ENCODE data around the gene SYCP3. TPM values are rescaled to one million over a fixed set of nuclear protein-coding genes. Genes with fewer than 3 reads are reported as not detected.

SYCP3 gene
- polyA plus RNA-seq, 1 donor (not counting 4 experiments of a cell fraction or from before 2014, with no cell fraction given), result 0.16 TPM

GRCh38 chr12:101703487-101703886 lies 35.8 kb downstream of the SYCP3 start:
- FAIRE-seq, result no peak
- Histone ChIP-seq H3K9me3 (ENCODE audit: control insufficient read depth, low read depth, low read length) (no peaks in the 10 kb centered on the region), H3K79me2 (ENCODE audit: control insufficient read depth, insufficient read depth, low read length) (peaks cover 8% of the 10 kb centered on the region), H3K36me3 (ENCODE audit: control insufficient read depth in 2 of 2, extremely low read depth in 1 of 2, insufficient read depth in 2 of 2, low read length in 2 of 2) (no peaks in the 10 kb centered on the region), H3K4me3 (ENCODE audit: control insufficient read depth in 2 of 3, extremely low read depth in 1 of 3, insufficient read depth in 2 of 3, low read depth in 1 of 3, low read length in 3 of 3) (no peak overlapping the region), H4K20me1 (ENCODE audit: control insufficient read depth, extremely low read depth, insufficient read depth, low read length) (no peaks in the 10 kb centered on the region), H3K4me1 (ENCODE audit: control insufficient read depth, extremely low read depth, insufficient read depth, low read length) (peaks cover 4% of the 10 kb centered on the region), H3K4me2 (ENCODE audit: control insufficient read depth, extremely low read depth, insufficient read depth, low read depth, low read length) (no peak overlapping the region), H3K27me3 (ENCODE audit: control insufficient read depth, extremely low read depth, insufficient read depth, low read length) (no peaks in the 10 kb centered on the region), H3K9me1 (ENCODE audit: control insufficient read depth, extremely low read depth, insufficient read depth, low read length) (no peaks in the 10 kb centered on the region), H3K9ac (ENCODE audit: control insufficient read depth, extremely low read depth, insufficient read depth, low read length) (no peak overlapping the region), H2AFZ (ENCODE audit: control insufficient read depth, low read length) (no peak overlapping the region), H3K27ac (ENCODE audit: control insufficient read depth, insufficient read depth, low read length) (no peak overlapping the region)
- TF ChIP-seq EZH2 (IDR thresholded peaks at IDR 0.05; ENCODE audit: low read length), result no peak
- TF ChIP-seq CTCF (optimal IDR thresholded peaks at IDR 0.05 in 1 of 3, IDR thresholded peaks at IDR 0.05 in 1 of 3, conservative IDR thresholded peaks at IDR 0.05 in 1 of 3; ENCODE audit: extremely low read depth in 1 of 3, insufficient read depth in 2 of 3, low read length in 3 of 3), result no peak
- no peak for DNase-seq (ENCODE audit: low read depth, low spot score)
- dilution Hi-C loops (cut with MboI; ENCODE audit: extremely low pct_ligation_motif_present, low sequenced_read_pairs), result no loop called here

DNA sequence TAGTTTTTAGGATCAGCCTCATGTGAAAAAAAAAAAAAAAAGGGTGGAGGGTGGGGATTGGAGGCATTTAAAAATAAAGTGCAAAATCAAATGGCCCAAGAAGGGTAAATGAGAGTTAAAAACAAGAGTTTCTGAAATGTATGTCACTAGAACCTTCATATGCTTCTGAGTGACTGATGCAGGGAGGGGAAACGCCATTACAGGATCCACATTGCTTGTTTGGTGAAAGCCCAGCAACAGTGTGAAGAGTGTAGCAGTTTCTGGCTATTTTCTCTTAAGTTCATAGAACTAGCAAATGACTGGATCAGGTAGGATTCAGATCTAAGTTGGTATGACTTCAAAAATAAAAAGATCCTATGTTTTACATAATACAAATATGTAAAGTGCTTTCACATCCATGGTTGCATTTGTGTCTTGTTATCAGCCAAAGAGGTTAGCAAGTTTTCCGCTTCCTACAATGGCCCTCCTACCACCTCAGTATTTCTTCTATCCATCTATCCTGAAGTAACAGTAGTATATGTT lies 38.9 kb downstream of the SYCP3 start:
- FAIRE-seq, result no peak
- H3K4me3 ChIP-seq (ENCODE audit: control insufficient read depth in 2 of 3, extremely low read depth in 1 of 3, insufficient read depth in 2 of 3, low read depth in 1 of 3, low read length in 3 of 3), result no peak overlapping the region

More for the DNA sequence above, 38.9 kb downstream of the SYCP3 start:
- no peak overlapping the region for H2AFZ ChIP-seq (ENCODE audit: control insufficient read depth, low read length)
- no peaks in the 10 kb centered on the region for H3K36me3 ChIP-seq (ENCODE audit: control insufficient read depth in 2 of 2, extremely low read depth in 1 of 2, insufficient read depth in 2 of 2, low read length in 2 of 2)
- H3K27ac ChIP-seq (ENCODE audit: control insufficient read depth, insufficient read depth, low read length), result no peak overlapping the region
- no peaks in the 10 kb centered on the region for H3K27me3 ChIP-seq (ENCODE audit: control insufficient read depth, extremely low read depth, insufficient read depth, low read length)
- peaks cover 5% of the 10 kb centered on the region for H3K79me2 ChIP-seq (ENCODE audit: control insufficient read depth, insufficient read depth, low read length)
- no peak for DNase-seq (ENCODE audit: low read depth, low spot score)
- no peak overlapping the region for H3K4me2 ChIP-seq (ENCODE audit: control insufficient read depth, extremely low read depth, insufficient read depth, low read depth, low read length)
- H3K4me1 ChIP-seq (ENCODE audit: control insufficient read depth, extremely low read depth, insufficient read depth, low read length), result peaks cover 10% of the 10 kb centered on the region
- H3K9me3 ChIP-seq (ENCODE audit: control insufficient read depth, low read depth, low read length), result no peaks in the 10 kb centered on the region
- no peak for TF ChIP-seq EZH2 (IDR thresholded peaks at IDR 0.05; ENCODE audit: low read length)
- TF ChIP-seq CTCF (optimal IDR thresholded peaks at IDR 0.05 in 1 of 3, IDR thresholded peaks at IDR 0.05 in 1 of 3, conservative IDR thresholded peaks at IDR 0.05 in 1 of 3; ENCODE audit: extremely low read depth in 1 of 3, insufficient read depth in 2 of 3, low read length in 3 of 3), result no peak
- H4K20me1 ChIP-seq (ENCODE audit: control insufficient read depth, extremely low read depth, insufficient read depth, low read length), result no peaks in the 10 kb centered on the region
- dilution Hi-C loops (cut with MboI; ENCODE audit: extremely low pct_ligation_motif_present, low sequenced_read_pairs), result no loop called here
- H3K9ac ChIP-seq (ENCODE audit: control insufficient read depth, extremely low read depth, insufficient read depth, low read length), result no peak overlapping the region
- no peaks in the 10 kb centered on the region for H3K9me1 ChIP-seq (ENCODE audit: control insufficient read depth, extremely low read depth, insufficient read depth, low read length)

Data from keratinocyte (primary cell).